ENCODE data around the gene CLDN16.

GRCh38 chr3:190433626-190434025 lies 45.7 kb downstream of the CLDN16 start:
- TF ChIP-seq EP300 (IDR thresholded peaks at IDR 0.05; ENCODE audit: borderline replicate concordance) (no peak), CEBPB (IDR thresholded peaks at IDR 0.05) (no peak), YY1 (IDR thresholded peaks at IDR 0.05; ENCODE audit: low read depth) (no peak), ZBTB7A (IDR thresholded peaks at IDR 0.05; ENCODE audit: low read depth) (no peak), RAD21 (IDR thresholded peaks at IDR 0.05; ENCODE audit: low read depth) (no peak), FOXM1 (IDR thresholded peaks at IDR 0.05; ENCODE audit: borderline replicate concordance, low read depth) (no peak), EGR1 (IDR thresholded peaks at IDR 0.05) (no peak), CREB1 (IDR thresholded peaks at IDR 0.05; ENCODE audit: low read depth) (no peak), TCF12 (IDR thresholded peaks at IDR 0.05; ENCODE audit: low read depth) (no peak)
- TF ChIP-seq, protein P1, sequence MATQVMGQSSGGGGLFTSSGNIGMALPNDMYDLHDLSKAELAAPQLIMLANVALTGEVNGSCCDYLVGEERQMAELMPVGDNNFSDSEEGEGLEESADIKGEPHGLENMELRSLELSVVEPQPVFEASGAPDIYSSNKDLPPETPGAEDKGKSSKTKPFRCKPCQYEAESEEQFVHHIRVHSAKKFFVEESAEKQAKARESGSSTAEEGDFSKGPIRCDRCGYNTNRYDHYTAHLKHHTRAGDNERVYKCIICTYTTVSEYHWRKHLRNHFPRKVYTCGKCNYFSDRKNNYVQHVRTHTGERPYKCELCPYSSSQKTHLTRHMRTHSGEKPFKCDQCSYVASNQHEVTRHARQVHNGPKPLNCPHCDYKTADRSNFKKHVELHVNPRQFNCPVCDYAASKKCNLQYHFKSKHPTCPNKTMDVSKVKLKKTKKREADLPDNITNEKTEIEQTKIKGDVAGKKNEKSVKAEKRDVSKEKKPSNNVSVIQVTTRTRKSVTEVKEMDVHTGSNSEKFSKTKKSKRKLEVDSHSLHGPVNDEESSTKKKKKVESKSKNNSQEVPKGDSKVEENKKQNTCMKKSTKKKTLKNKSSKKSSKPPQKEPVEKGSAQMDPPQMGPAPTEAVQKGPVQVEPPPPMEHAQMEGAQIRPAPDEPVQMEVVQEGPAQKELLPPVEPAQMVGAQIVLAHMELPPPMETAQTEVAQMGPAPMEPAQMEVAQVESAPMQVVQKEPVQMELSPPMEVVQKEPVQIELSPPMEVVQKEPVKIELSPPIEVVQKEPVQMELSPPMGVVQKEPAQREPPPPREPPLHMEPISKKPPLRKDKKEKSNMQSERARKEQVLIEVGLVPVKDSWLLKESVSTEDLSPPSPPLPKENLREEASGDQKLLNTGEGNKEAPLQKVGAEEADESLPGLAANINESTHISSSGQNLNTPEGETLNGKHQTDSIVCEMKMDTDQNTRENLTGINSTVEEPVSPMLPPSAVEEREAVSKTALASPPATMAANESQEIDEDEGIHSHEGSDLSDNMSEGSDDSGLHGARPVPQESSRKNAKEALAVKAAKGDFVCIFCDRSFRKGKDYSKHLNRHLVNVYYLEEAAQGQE (IDR thresholded peaks at IDR 0.05; ENCODE audit: low read depth) = no peak
- TF ChIP-seq, protein P2, sequence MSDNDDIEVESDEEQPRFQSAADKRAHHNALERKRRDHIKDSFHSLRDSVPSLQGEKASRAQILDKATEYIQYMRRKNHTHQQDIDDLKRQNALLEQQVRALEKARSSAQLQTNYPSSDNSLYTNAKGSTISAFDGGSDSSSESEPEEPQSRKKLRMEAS (IDR thresholded peaks at IDR 0.05) = no peak
- TF ChIP-seq, protein P3, sequence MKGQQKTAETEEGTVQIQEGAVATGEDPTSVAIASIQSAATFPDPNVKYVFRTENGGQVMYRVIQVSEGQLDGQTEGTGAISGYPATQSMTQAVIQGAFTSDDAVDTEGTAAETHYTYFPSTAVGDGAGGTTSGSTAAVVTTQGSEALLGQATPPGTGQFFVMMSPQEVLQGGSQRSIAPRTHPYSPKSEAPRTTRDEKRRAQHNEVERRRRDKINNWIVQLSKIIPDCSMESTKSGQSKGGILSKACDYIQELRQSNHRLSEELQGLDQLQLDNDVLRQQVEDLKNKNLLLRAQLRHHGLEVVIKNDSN (IDR thresholded peaks at IDR 0.05) = no peak

All from Ishikawa (cell line).